GM12872 (cell line): ENCODE measurements around the gene TNPO3.

Experiments
- CTCF ChIP-seq: IDR thresholded peaks from 3 replicates; pipeline ENCODE4 v1.5.1; 2011; ENCODE audit warnings: low read depth, mild to moderate bottlenecking, low read length, moderate library complexity; ENCODE audit not compliant: insufficient read depth

TNPO3 gene

GRCh38 chr7:129043012-129043411 is 11.9 kb downstream of the TNPO3 start:
- TF ChIP-seq CTCF, result no peak

DNA sequence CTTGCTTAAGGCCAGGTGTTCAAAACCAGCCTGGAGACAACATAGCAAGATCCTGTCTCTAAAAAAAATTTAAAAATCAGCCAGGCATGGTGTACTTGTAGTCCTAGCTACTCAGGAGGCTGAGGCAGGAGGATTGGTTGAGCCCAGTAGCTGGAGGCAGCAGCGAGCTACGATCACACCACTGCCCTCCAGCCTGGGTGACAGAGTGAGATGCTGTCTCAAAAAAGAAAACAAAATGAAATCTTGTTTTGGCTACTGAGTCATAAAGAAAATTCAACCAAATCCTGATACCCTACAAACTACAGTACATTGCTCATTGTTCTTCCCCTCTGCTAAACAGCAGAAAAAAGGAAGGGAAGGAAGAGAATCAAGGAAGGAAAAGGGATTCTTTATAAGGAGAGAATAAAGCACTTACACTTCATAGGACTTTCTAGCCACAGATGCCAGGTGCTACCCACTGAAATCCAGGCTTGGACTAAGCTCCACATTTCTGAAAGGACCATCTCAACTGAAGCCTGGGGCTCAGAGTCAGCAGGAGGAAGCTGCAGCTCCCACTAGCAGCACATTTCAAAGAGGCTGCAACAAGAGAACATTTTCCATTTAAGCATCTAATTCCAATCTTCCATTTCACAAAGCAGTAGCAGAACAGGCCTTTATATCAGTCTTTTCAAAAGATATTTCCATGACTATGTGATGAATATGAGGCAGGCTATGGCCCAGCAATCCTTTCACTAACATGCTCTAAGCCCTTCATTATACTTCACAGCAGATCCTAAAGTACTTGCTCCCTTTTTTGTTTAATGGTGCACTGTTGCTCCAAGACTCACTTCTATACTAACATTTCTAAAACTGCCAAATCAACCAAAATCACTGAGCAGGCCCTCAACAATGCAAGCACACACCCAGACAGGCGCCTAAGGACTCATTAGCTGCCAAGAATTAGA is 13.5 kb downstream of the TNPO3 start:
- TF ChIP-seq CTCF, result no peak

- no peak for TF ChIP-seq CTCF
These were observed 17.3 kb downstream of the TNPO3 start for GRCh38 chr7:129037585-129037984.

DNA sequence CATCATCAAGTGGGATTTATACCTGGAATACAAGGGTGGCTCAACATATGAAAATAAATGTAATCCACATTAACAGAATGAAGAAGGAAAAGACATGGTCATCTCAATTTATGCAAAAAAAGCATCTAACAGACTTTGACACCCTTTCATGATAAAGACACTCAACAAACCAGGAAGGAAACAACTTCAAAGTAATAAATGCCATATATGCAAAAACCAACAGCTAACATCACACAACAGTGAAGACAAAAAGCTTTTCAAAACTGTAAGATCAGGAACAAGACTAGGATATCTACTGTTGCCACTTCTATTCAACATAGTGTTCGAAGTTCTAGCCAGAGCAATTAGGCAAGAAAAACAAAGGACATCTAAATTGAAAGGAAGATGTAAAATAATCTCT is 22.9 kb downstream of the TNPO3 start:
- TF ChIP-seq CTCF, result no peak

- TF ChIP-seq CTCF, result no peak
These were observed 24.5 kb downstream of the TNPO3 start for GRCh38 chr7:129030440-129030839.

GRCh38 chr7:129024125-129024524 is 30.8 kb downstream of the TNPO3 start:
- no peak for TF ChIP-seq CTCF

GRCh38 chr7:129021656-129022055 is 33.3 kb downstream of the TNPO3 start:
- TF ChIP-seq CTCF, result no peak
